ENCODE data around the gene TUSC2. TPM values are rescaled to one million over a fixed set of nuclear protein-coding genes. Genes with fewer than 3 reads are reported as not detected.

Gene TUSC2, protein sequence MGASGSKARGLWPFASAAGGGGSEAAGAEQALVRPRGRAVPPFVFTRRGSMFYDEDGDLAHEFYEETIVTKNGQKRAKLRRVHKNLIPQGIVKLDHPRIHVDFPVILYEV
- 10 to 100 TPM in 11 of 12 donors, not detected in 1; 12.5 to 45.3 (median 15.9) TPM for polyA plus RNA-seq (ENCODE audit: insufficient read length in 12 of 12)
- long read RNA-seq, donor 1, transcript TUSC2-201 (3 exons, 1,691 nt) = major isoform, 14 of 15 reads
- long read RNA-seq, donor 1, partial matches to known transcripts = 0 of 15 reads
- long read RNA-seq, donor 1, other reads (novel, unspliced or antisense) = 0 of 15 reads
- long read RNA-seq, donor 2, transcript TUSC2-201 (3 exons, 1,691 nt) = major isoform, 15 of 15 reads
- long read RNA-seq, donor 2, partial matches to known transcripts = 0 of 15 reads
- long read RNA-seq, donor 2, other reads (novel, unspliced or antisense) = 0 of 15 reads
- long read RNA-seq, donor 3, transcript TUSC2-201 (3 exons, 1,691 nt) = major isoform, 7 of 8 reads
- long read RNA-seq, donor 3, partial matches to known transcripts = 0 of 8 reads
- long read RNA-seq, donor 3, other reads (novel, unspliced or antisense) = 0 of 8 reads
- long read RNA-seq, donor 4, partial matches to known transcripts = 0 of 1 reads
- long read RNA-seq, donor 4, other reads (novel, unspliced or antisense) = 0 of 1 reads
- long read RNA-seq, donor 5, transcript TUSC2-201 (3 exons, 1,691 nt) = major isoform, 33 of 34 reads
- long read RNA-seq, donor 5, partial matches to known transcripts = 0 of 34 reads
- long read RNA-seq, donor 5, other reads (novel, unspliced or antisense) = 0 of 34 reads
- long read RNA-seq, donor 6, transcript TUSC2-201 (3 exons, 1,691 nt) = major isoform, 14 of 14 reads
- long read RNA-seq, donor 6, partial matches to known transcripts = 0 of 14 reads
- long read RNA-seq, donor 6, other reads (novel, unspliced or antisense) = 0 of 14 reads
- long read RNA-seq, donor 7, transcript TUSC2-201 (3 exons, 1,691 nt) = major isoform, 11 of 12 reads
- long read RNA-seq, donor 7, partial matches to known transcripts = 0 of 12 reads
- long read RNA-seq, donor 7, other reads (novel, unspliced or antisense) = 0 of 12 reads
- long read RNA-seq, donor 8, transcript TUSC2-201 (3 exons, 1,691 nt) = major isoform, 15 of 15 reads
- long read RNA-seq, donor 8, partial matches to known transcripts = 0 of 15 reads
- long read RNA-seq, donor 8, other reads (novel, unspliced or antisense) = 0 of 15 reads
- long read RNA-seq, donor 9, transcript TUSC2-201 (3 exons, 1,691 nt) = major isoform, 6 of 6 reads
- long read RNA-seq, donor 9, partial matches to known transcripts = 0 of 6 reads
- long read RNA-seq, donor 9, other reads (novel, unspliced or antisense) = 0 of 6 reads
- long read RNA-seq, donor 10, transcript TUSC2-201 (3 exons, 1,691 nt) = major isoform, 20 of 20 reads
- long read RNA-seq, donor 10, partial matches to known transcripts = 0 of 20 reads
- long read RNA-seq, donor 10, other reads (novel, unspliced or antisense) = 0 of 20 reads
- long read RNA-seq, donor 11, transcript TUSC2-201 (3 exons, 1,691 nt) = major isoform, 21 of 22 reads
- long read RNA-seq, donor 11, partial matches to known transcripts = 0 of 22 reads
- long read RNA-seq, donor 11, other reads (novel, unspliced or antisense) = 0 of 22 reads

DNA sequence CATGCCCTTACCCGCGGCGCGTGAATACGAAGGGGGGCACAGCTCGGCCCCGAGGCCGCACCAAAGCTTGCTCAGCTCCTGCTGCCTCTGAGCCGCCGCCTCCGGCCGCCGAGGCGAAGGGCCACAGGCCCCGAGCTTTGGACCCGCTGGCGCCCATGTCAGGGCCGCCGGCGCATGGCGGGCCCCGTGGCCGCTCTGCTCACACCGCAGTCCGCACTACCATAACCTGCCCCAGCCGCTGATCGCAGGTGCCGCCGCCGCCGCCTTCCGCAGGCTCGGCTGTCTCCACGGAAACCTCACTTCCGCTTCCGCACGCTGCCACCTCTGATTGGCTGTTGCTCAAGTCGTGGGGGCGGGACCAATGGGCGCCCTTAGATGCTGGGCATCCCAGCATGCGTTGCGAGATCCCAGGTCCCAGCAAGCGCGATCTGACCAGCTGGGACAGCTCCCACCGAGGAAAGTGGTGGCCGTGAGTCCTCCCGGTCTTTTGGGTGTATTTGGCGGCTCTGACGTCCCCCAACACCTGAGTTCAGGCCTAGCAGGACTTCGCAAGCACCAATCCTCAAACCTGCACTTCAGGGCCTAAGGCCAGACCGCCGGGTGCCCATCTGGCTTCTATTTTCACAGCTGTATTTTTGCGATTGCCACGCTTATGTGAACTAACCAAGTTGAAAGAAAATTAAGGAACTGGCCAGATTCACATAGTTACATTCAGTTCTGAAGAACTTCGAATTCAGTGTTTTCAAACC is at the start of gene TUSC2:
TUSC2 (minus strand) TSS at position 281 of the 749 bp plus-strand sequence; CDS start at position 157, 124 bp downstream.
- peak; percentile 97 for DNase-seq

DNA sequence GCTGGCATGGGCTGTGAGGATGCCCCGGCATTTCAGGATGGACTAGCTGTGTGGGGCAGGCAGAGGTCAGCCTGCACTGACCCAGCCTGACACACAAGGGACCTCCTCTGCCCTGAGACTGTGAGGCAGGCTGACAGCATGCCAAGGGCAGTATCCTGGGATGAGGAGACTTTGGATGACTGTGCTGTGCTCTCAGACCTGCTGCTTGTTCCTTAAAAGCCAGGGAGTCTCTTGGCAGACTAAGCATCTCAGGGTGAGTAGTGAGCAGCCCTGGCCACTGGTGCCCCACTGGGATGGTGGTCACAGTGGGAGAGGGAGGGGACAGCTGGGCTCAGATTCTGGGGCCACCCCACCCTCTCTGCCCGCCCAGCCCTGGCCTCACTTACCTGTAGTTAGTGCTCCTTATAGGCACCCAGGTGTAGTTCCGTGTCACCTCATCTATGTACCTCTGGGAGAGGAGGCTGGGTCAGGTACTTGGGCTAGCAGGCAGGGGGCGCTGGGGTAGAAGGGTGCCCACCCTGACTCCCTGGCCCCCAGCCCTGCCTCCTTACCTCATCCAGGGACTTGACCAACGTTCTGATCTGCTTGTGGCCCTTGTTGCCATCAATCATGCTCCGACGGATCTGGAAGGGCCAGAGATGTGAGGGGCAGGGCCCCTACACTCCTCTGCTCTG is 47.4 kb upstream of the TUSC2 start:
- DNase-seq = no peak

DNA sequence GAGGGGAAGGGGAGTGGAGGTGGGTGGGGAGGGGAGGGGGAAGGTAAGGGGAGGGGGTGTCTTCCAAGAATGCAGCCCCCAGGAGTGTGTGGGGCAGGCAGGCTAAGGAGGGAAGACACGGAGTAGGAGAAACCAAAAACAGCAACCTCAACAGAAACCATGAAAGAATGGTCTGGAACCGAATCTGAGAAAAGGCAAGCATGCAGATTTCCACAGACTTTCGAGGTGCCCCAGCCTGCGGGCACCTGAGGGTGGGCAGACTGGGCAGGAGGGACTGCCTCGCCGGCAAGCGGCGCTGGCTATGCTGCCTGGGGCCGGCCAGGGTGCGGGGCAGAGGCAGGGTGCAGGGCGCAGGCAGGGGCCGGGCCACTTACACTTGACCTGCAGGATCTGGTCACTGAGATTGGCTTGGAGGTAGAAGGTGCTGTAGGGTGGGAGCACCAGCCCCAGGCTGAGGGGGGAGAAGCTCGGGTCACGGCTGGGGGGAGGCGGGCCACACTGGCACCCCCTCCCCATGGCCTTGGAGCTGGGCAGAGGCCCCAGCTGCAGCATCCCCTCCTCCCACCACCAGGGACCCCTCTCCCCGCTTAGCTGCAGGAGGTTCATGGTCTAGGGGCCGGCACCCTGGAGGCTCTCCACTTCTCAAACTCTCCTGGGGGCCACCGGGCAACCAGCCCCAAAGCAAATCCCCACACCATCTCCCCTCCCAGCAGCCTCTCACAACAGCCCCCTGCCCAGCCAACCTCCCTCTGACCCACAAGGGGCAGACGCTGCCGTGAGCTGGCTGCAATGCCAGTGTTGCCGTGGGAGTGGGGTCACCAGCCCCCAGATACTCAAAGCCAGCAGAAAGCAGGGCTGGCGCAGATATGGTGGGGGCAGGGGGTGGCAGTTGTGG is 46.6 kb upstream of the TUSC2 start:
- DNase-seq = no peak

DNA sequence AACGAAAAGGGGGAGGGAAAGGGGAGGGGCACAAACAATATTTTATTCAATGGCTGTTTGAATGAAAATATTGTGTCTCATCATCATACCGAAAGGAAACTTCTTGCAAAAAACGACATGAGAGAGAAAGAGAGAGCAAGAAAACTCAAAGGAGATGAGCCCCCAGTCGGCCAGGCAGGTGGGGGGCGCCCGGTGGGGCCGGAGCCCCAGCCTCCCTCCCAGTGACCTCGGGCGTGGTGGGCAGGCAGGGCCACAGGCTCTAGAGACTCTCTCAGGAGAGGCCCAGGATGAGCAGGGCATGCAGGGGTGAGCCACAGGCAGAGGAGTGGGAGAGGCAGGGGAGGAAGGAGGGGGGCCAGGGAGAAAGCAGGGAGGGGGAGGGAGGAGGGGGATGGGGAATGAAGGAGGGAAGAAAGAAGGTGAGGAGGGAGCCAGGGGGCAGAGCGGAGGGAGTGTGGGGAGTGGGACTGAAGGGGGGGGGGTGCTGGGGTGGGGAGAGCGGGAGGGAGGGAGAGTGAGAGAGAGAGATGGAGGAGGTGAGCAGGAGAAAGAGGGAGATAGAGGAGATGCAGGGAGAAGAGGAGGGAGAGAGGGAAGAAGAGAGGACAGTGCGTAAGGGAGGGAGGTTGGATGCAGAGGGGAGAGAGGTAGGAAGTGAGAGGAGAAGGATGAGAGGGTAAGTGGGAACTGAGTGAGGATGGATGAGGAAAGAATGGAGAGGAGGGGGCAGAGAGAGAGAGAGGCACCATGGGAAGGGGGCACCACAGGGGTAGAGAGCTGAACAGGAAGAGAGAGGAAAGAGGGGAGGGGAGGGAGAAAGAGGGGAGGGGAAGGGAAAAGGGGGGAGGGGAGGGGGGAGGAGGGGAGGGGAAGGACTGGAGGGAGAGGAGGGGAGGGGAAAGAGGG is 45.4 kb upstream of the TUSC2 start:
- DNase-seq = no peak

DNA sequence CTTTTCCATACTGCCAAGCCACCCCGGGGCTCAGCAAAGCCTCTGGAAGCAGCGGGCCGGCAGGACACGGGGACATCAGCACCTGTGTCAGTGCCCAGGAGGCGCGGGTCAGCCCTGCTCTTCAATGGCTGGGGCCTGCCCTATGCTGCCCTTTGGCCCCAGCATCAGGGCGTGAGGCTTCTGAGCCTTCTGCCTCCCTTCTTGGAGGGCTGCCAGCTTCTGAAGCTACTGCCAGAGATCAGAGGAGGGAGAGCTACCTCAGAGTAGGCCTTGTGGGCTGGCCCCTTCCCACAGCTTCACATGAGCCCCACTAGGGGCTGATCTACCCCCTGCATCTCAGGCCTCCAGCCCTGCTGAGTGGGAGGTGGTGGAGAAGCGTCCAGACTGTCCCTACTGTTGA is 44.3 kb upstream of the TUSC2 start:
- no peak for DNase-seq

DNA sequence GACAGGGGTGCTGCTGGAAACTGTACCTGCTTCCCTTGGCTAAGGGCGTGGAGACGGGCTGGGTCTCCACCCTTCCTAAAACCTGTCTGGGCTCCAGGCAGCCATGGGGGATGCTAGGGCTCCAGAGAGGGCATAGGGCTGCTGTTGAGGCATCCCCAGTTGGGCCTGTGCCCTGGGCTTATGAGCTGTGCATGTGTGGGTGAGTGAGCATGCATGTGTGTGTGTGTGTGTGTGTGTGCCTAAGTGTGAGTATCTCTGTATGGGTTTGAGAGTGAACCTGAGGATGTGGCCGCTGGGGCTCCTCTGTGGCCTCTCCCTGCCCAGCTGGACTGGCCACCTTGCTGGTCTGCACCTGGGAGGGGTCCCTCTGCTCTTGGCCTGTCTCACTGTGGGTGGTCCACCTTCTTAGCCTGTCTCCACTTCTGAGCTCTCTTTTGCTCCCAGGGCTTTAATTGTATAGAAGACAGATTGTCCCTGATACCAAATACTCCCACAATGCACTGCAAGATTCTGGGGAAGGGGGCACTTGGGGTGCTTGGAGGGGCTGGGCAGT is 43.2 kb upstream of the TUSC2 start:
- DNase-seq = no peak

DNA sequence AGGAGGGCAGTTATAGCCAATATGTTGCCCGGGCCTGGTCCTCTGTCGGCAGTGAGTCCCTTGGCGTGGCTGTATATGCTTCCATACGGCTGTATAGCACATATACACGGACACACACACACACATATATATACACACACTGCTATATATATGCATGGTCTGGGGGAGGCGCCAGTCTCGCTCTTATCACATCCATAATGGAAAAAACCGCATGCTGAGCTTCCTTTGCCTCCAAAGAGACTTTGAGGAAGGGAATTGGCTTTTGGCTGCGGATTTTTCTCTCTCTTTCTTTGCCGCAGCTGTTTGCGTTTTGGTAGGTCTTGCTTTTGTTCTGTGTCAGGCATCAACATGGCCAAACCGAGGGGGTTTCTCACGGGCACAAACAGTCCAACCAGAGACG is 42.6 kb upstream of the TUSC2 start:
- peak; percentile 73 for DNase-seq

DNA sequence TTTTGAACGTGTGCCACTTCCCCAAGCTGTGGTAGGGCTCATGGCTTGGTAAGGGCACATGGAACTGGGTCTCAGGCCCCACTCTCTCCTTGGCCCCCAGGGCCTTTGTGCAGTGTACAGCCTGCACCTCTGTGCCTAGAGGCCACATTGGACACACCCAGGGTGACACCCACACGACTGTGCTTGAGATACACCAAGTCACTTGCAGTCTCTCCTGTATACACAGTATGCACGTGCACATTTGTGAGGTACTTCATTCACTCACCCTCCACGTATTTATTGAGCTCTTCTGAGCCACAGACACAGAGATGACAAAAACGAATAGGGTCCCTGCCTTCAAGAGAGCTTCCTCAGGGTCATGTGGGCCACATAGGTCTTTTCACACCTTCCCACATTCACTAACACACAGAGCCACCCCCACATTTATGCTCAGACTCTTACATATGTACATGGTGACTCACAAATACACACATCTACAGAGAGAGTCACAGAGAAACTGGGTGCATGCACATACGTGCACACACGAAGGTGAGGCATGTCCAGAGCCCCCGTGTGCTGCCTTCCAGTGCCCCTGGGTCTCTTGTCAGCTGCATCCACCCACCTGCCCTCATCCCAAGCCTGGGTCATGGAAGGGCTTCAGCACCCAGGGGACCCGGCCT is 41.1 kb upstream of the TUSC2 start:
- no peak for DNase-seq

DNA sequence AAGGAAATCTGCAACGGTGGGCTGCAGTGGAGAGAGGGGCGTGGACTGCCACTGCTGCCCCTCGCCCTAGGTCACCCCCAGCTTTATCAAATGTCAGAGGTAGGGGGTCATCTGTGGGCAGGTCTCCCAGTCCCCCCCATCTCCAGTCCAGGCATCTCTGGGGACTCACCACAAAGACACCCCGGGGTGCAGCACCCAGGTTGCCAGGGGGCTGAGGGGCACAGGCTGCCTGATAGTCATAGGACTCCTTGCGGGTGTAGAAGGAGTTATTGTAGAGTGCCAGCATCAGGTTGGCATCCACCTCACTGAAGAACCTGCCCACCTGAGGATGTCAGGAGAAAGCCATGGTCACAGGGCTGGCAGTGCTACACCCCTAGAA is 37.8 kb upstream of the TUSC2 start:
- no peak for DNase-seq

DNA sequence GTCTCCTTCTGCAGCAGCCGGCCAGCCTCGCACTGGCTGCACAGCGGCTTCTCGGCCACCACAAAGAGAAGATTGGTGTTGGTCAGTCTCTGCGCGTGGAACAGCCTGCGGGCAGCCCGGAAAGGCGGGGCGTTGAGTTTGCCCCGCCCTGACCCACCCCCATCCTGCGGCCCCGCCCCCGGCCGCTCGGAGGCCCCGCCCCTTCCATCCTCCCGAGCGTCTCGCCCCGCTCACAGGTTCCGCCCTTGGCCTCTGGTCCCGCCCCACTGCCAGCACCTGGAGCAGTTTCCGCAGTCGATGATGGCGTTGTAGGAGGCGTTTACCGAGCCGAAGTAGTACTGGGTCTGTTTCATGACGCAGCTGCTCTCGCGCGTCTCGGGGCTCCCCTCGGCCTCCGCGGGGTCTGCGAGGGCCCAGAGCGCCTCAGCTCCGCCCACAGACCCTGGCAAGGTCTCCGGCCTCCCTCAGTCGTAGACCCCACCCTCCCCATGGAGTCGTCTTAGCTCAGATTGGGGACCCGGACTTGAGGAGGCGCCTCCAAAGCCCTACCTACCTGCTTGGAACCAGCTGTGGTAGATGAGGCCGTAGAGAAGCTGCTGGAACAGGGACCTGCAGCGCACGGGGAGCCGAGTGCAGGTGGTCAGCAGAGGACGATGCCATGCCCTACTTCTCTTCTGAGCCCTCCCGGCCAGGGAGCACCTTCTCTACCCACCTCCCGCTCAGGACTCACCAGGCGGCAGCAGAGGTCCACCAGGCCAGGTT is 37.2 kb upstream of the TUSC2 start:
- peak; percentile 68 for DNase-seq

DNA sequence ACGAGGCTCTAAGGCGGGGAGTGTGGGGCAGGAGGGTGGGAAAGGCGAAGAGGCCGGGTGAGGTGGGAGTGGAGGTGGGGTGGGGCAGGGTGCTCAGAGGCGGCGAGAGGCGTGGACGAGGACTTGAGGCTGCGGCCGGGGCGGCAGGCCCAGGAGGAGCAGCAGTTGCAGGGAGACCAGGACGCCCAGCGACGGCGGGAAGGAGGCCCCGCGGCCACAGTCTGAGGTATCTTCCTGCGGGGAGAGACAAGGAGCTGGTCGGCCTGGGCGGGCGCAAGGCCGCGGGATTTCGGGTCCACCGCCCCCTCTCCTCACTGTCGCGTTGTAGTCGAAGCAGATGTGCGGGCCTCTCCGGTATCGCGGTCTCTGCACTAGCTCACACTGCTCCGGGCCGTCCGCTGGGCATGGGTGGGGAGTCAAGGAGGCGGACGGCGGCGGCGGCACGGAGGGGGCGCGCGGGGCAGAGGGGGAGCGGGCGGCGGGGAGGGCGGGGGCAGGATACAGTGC is 36.6 kb upstream of the TUSC2 start:
- DNase-seq = no peak

DNA sequence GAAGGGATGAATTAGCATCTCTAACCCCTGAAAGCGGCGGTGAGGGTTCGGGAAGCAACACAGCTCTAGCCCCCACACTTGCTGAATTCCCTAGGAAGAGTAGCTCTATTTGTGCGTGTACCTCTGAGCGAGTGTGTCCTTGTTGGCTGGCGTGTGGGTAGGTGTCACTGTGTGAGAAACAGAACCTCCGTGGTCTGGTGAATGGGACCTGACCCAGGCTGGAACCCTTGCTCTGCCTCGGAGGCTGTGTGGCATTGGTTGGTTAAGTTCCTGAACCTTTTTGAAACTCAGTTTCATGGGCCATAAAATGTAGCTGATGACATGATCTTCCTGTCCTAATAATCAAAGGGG is 31.7 kb upstream of the TUSC2 start:
- no peak for DNase-seq

DNA sequence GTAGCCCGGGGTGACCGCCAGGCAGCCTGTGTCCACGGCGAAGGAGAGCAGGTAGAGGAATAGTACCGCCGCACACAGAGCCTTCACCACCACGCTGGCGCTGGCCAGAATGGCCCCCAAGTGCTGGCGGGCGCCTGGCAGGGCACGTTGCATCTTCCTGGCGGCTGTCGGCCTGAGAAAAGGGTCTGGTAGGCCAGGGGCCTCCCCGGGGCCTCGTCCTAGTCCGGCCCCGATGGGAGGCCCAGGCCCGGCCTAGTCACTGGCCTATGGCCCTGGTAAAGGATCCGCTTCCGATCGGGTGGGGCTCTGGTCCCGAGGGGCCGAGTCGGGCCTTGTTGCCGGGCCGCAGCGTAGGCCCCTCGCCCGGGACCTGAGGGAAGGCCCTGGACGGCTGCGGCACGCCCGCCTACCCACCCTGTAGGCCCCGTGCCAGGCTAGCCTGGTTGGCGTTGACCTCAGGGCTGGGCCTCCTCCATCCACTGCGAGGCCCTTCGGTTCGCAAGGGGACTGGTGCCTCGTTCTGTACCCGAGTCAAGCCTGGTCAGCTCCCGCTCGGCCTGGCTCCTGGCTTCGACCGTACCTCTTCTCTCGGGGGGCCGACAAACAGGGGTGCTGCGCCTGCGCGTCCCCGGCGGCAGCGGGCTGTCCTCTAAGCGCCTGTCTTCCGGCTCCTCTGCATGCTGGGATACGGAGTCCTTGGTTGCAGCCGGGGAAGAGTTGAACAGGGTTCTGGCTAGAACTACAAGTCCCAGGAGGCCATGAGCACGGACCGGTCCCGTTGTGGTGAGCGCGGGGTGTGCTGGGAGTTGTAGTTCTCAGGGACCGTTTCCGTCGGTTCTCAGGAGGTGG is 31.1 kb upstream of the TUSC2 start, which contains the start of gene TMEM115:
TMEM115 (minus strand) TSS at position 611 of the 849 bp plus-strand sequence; CDS start at position 153, 458 bp downstream.
- peak; percentile 98 for DNase-seq

DNA sequence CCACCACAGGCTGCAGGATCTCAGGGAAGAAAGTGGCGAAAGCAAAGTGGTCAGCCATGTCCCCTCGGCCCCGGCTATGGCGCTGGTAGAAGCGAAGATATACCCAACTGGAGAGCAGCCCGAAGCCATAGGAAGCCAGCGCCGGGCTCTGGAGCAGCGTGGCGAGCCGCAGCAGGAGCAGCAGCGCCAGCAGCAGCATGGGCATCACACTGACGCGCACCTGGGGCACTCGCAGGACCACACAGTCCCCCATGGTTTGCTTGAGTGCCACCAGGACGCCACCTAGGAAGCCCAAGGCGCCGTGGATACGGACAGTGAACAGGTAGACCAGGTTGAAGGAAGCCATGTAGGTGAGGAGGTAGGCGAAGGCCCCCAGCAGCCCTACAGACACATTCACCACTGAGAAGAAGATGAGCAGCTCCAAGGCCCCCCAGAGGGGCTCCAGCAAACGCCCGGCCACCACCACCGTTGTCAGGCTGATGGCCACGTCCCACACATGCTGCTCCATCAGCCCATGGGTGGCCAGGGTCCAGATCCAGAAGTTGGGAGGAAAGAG is 30.4 kb upstream of the TUSC2 start:
- DNase-seq = no peak
